ENCODE data around the gene FRMD5. TPM values are rescaled to one million over a fixed set of nuclear protein-coding genes. Genes with fewer than 3 reads are reported as not detected.
A peak's percentile ranks its signal among the peaks of the same experiment; 100 is the strongest.

Gene FRMD5
- total RNA-seq, 1 experiment from 2014 or later = 27.2 TPM

- no peaks in the 10 kb centered on the region for H3K27me3 ChIP-seq (ENCODE audit: insufficient read depth, low read length)
- H3K9me3 ChIP-seq (ENCODE audit: control insufficient read depth in 1 of 2, insufficient read depth in 1 of 2, low read depth in 1 of 2, low read length in 2 of 2) = no peaks in the 10 kb centered on the region
- ChIA-PET CTCF (interaction anchor here (1.0 to 1.9 kb wide), 3 partner anchors 11 to 282 kb away, joined by 3 to 5 read pairs (median 4); no protein-coding TSS in a partner anchor), RAD21 (ENCODE audit: low non-redundant PET in 1 of 2, low total read pairs in 2 of 2, uncharacterized antibody in 2 of 2, unreplicated experiment in 2 of 2) (no interaction called here), POLR2A (no interaction called here)
- H4K20me1 ChIP-seq (ENCODE audit: insufficient read depth) = no peaks in the 10 kb centered on the region
- H3K9ac ChIP-seq (ENCODE audit: low read length) = peak overlapping the region; percentile 27; the same call in 1 of the 2 replicates
- no TSS peak for BruUV-seq (replicated peaks)
- no peaks in the 10 kb centered on the region for H3K9me2 ChIP-seq (ENCODE audit: insufficient read depth)
- no peak overlapping the region for H3K4me3 ChIP-seq (replicated peaks in 1 of 2; ENCODE audit: low read depth in 1 of 2, low read length in 2 of 2)
- no peaks in the 10 kb centered on the region for H3K36me3 ChIP-seq (ENCODE audit: control insufficient read depth in 1 of 2, insufficient read depth in 2 of 2, low read length in 2 of 2)
- H3K4me1 ChIP-seq (ENCODE audit: control insufficient read depth in 1 of 2, insufficient read depth in 2 of 2, low read length in 2 of 2) = peaks cover 18 to 54% of the 10 kb centered on the region in 2 experiments
- intact Hi-C loops (cut with micrococcal nuclease) = loop anchor here (1.0 to 5.0 kb wide), 4 partner anchors 62 to 315 kb away; no protein-coding TSS in a partner anchor
- H3K79me2 ChIP-seq (ENCODE audit: insufficient read depth, low read length) = no peaks in the 10 kb centered on the region
- H3K4me2 ChIP-seq (ENCODE audit: low read length) = peak overlapping the region; percentile 66
- no peak for DNase-seq (ENCODE audit: low read depth, low spot score)
- peak overlapping the region; percentile 100 for H2AFZ ChIP-seq (ENCODE audit: low read depth, low read length, poor library complexity, severe bottlenecking)
- ATAC-seq = peak; percentile 3; the same call in 1 of the 2 replicates
- TF ChIP-seq EZH2phosphoT487 (IDR thresholded peaks at IDR 0.05; ENCODE audit: borderline replicate concordance) = no peak
- no peak for TF ChIP-seq YY1 (IDR thresholded peaks at IDR 0.05; ENCODE audit: extremely low read depth, insufficient replicate concordance, low read depth, low read length)
- TF ChIP-seq CTCF (IDR thresholded peaks at IDR 0.05 in 2 of 3, conservative IDR thresholded peaks at IDR 0.05 in 1 of 3; ENCODE audit: borderline replicate concordance in 1 of 3, insufficient read depth in 1 of 3, low read depth in 2 of 3, low read length in 2 of 3) = no peak
- no peak for TF ChIP-seq CBX3 (IDR thresholded peaks at IDR 0.05; ENCODE audit: low read depth)
- TF ChIP-seq RAD21 (IDR thresholded peaks at IDR 0.05; ENCODE audit: low read depth) = peak; percentile 18; the same call in 1 of the 2 replicates
- no peak for TF ChIP-seq MAX (IDR thresholded peaks at IDR 0.05)
- no peak for TF ChIP-seq ZNF274 (IDR thresholded peaks at IDR 0.05; ENCODE audit: low read depth, low read length)
- no peak overlapping the region for H3K27ac ChIP-seq (ENCODE audit: low read depth, low read length)
Measured at GRCh38 chr15:44219073-44219472, 24.0 kb upstream of the FRMD5 start.
